ENCODE results near the gene SRPRA.
A peak's percentile ranks its signal among the peaks of the same experiment; 100 is the strongest.
"Not testable (repeated sequence)": the region's sequence is repeated elsewhere in the genome, so short reads cannot be mapped to it uniquely, and the experiment has no call there.

SRPRA gene

GRCh38 chr11:126282736-126283591 is 14.3 kb upstream of the SRPRA start, which contains the start of gene TIRAP:
Gene TIRAP, plus strand, starts transcription at chr11:126283093. Its CDS starts 7,802 bp downstream, at chr11:126290895.
- peak; percentile 66 for DNase-seq

GRCh38 chr11:126282361-126282735 is 13.7 kb upstream of the SRPRA start:
- no peak for DNase-seq

- DNase-seq = no peak
These were observed 13.0 kb upstream of the SRPRA start for GRCh38 chr11:126281666-126282175.

DNA sequence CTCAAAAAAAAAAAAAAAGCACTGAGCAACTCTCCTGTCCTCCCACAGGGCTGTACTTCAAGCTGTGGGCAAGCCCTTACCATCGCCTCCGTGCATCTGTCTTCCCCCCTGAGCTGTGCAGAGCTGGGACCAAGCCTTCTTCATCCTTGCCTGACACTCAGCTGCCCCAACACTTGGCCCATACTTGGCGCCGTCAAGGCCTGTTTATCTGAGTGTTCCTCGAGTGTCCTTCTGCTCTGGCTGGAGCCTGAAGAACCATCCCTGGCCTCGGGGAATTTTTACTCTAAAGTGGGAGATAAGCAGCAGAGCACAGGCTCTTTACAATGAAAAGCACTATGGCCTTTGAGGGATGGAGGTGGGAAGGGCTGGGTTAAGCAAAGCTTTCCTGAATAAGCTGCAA is 12.6 kb upstream of the SRPRA start:
- DNase-seq = no peak

- no peak for DNase-seq
These were observed 11.9 kb upstream of the SRPRA start for GRCh38 chr11:126280595-126280994.

GRCh38 chr11:126279191-126279590 is 10.5 kb upstream of the SRPRA start:
- DNase-seq = no peak

DNA sequence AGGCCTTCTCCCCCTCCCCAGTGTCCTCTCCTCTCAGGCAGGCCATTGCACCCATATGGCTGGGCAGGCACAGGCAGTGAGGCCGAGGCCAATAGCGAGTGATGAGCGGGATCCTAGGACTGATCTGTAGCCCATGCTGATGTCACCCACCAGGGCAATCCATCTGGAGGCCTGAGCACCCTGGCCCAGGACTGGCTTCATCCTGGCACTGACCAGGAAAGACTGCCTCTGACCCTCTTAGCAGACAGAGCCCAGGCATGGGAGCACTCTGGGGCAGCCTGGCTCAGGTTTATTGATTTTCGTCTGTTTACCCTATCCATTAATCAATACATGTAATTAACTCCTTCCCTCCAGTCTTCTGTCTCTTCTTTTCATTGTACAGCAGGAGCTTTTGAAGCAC is 9.1 kb upstream of the SRPRA start:
- no peak for DNase-seq

DNA sequence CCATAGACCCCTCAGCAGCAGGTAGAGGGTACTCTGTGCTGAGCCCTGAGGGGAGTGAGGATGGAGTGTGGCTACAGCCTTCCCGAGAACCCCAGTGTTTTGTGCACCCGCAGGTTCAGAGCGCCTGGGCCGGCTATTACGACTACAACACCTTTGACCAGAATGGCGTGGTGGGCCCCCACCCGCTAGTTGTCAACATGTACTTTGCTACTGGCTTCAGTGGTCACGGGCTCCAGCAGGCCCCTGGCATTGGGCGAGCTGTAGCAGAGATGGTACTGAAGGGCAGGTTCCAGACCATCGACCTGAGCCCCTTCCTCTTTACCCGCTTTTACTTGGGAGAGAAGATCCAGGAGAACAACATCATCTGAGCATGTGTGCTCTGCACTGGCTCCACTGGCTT is 8.6 kb upstream of the SRPRA start:
- DNase-seq = no peak

DNA sequence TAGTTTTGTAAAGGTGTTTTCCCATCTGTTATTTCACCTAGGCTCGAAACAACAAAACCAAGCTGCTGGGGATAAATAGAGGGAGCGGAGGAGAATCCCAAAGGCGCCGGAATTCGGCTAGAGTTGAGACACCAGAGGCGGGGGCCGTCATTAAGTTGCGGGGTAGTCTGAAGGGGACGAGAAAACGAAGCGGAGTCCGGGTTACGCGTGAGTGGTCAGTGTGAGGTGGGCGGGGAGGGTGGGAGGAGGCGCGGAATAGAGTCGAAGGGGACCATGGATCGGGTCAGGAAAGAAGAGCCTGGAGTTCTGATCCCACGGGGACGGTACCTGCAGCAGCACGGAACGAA is 361 bp downstream of the SRPRA start:
- no peak for DNase-seq

- DNase-seq = no peak
These were observed 1.0 kb downstream of the SRPRA start for GRCh38 chr11:126267650-126268049.

DNA sequence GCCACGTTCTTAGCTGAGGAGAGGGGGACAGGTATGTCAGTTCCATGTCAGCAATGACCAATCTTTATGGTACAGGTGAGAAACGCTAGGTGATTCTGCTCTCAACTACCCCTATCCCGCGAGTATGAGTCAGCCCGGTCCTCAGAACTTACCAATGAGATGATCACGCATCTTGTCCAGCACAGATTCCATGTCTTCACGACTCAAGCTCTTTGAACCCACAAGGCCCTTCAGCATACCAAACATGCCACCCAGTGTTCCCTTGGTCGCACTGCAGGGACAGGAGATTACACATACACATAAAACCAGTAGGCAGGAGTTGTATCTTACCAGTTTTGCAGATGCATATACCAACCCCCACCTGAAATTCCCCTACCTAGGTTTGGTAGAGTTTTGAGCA is 2.9 kb downstream of the SRPRA start:
- no peak for DNase-seq

DNA sequence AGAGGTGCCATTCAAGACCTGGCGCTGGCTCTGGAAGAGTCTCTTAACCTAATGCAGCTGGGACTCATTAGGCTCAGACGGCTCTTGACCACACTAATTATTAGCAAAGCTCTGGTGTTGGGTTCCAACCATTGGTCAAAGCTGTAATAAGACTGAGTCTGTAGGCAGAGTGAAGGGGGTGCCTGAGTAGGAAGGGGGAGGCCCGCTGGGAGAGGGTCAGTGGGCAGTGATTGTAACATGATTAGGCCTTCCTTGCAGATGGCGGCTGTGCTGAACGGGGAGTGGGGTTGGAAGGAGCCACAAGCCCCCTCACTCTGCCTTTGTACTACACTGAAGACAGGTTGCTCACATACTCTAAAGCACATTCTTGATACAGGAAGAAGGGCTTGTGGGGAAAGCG is 5.2 kb downstream of the SRPRA start:
- no peak for DNase-seq

GRCh38 chr11:126262216-126262615 is 6.5 kb downstream of the SRPRA start:
- no peak for DNase-seq

GRCh38 chr11:126257764-126258163 is 10.9 kb downstream of the SRPRA start:
- no peak for DNase-seq

DNA sequence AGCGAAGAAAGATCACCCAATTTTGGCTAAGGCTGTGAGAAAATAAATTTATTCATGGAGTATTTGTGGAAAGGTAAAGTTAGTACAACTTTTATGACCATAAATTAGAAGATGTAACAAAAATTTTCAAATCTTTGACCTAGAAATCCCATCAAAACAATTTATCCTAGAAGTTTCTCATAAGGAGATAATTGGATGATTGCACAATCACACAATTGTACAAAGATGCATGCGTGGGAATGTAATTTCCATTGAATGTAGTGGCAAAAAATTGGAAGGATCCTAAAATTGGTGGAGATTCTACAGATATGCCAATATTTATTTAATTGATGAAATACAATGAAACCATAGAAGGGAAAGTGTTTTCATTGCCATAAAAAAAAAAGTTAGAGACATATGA is 11.6 kb downstream of the SRPRA start:
- DNase-seq = no peak

- DNase-seq = no peak
These were observed 12.5 kb downstream of the SRPRA start for GRCh38 chr11:126256216-126256615.

GRCh38 chr11:126255507-126255906 is 13.2 kb downstream of the SRPRA start:
- not testable (repeated sequence) for DNase-seq

GRCh38 chr11:126254819-126255218 is 13.9 kb downstream of the SRPRA start:
- DNase-seq = no peak

GRCh38 chr11:126253265-126253664 is 15.4 kb downstream of the SRPRA start:
- no peak for DNase-seq

DNA sequence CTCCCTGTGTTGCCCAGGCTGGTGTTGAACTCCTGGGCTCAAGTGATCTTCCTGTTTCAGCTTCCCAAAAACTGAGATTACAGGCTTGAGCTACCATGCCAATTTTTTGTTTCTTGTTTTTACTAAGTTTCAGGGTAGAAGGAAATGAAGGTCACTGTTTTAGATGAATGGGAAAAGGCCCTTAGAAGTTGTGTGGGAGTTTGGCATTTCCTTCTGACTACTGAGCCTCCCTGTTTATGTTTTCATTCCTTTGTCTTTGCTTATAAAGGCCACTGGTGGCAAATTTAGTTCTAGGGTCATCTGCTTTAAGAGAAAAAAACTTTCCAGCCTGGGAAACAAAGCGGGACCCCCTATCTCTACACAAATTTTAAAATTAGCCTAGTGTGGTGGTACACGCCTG is 22.1 kb downstream of the SRPRA start:
- DNase-seq = no peak

DNA sequence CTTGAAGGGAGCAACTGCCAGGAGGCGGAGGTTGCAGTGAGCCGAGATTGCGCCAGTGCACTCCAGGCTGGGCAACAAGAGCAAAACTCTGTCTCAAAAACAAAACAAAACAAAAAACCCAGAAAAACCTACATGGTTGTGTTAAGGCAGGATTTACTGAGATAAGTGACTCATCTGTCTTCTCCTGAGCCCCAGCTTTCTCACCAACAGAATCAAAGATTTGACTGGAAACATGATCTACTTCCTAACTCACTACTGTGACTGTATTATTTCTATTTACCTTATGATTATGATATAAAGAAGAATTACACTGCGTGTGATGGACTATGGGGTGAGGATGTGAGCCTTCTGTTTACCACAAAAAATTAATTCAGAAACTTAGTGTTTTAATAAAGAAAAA is 35.3 kb downstream of the SRPRA start:
- DNase-seq = no peak

- DNase-seq = no peak
These were observed 36.0 kb downstream of the SRPRA start for GRCh38 chr11:126232683-126233082.

- no peak for DNase-seq
These were observed 36.8 kb downstream of the SRPRA start for GRCh38 chr11:126231725-126232459.

- DNase-seq = no peak
These were observed 38.7 kb downstream of the SRPRA start for GRCh38 chr11:126229858-126230540.
